Measurements from ENCODE around the gene MATN1. TPM values are rescaled to one million over a fixed set of nuclear protein-coding genes. Genes with fewer than 3 reads are reported as not detected.

MATN1 gene
- total and polyA plus RNA-seq, 2 of the 4 experiments (the other 2 are of a cell fraction): 0.27 TPM; not detected in 1

- DNase-seq (no peak), ATAC-seq (ENCODE audit: low read depth) (no peak)
- H3K9me3 ChIP-seq (ENCODE audit: control insufficient read depth, insufficient read depth, low read length): no peaks in the 10 kb centered on the region
- no peaks in the 10 kb centered on the region for H3K36me3 ChIP-seq (ENCODE audit: control insufficient read depth, insufficient read depth, low read length)
- peaks cover 3% of the 10 kb centered on the region; the same call in 1 of the 2 replicates for H3K9me1 ChIP-seq (ENCODE audit: insufficient read depth, low read length)
- H4K20me1 ChIP-seq (ENCODE audit: insufficient read depth, low read length): no peaks in the 10 kb centered on the region
- H2AFZ ChIP-seq (replicated peaks; ENCODE audit: low read length, poor library complexity): no peak overlapping the region
- no peak overlapping the region for H2BK15ac ChIP-seq (ENCODE audit: low read depth, low read length)
- H2BK20ac ChIP-seq (ENCODE audit: low read depth, low read length): no peak overlapping the region
- H4K5ac ChIP-seq (ENCODE audit: low read depth, low read length): no peak overlapping the region
- no peak overlapping the region for H3K18ac ChIP-seq (ENCODE audit: low read depth, low read length)
- H3K4ac ChIP-seq (ENCODE audit: low read depth, low read length): no peak overlapping the region
- H2BK5ac ChIP-seq (ENCODE audit: low read depth, low read length, poor library complexity, severe bottlenecking): no peak overlapping the region
- BruUV-seq (replicated peaks): no TSS peak
- no peaks in the 10 kb centered on the region for H3K79me1 ChIP-seq (ENCODE audit: low read depth in 1 of 2, low read length in 2 of 2)
- no peak overlapping the region for H3K4me2 ChIP-seq (ENCODE audit: low read depth, low read length)
- CTCF ChIA-PET: no interaction called here
- dilution Hi-C loops (cut with HindIII; ENCODE audit: low sequenced_read_pairs, unreplicated experiment) (no loop called here), intact Hi-C loops (cut with micrococcal nuclease) (loop anchor here (10.0 kb wide), 1 partner anchor 618 kb away; no protein-coding TSS in a partner anchor), in situ Hi-C loops (cut with MboI; ENCODE audit: low sequenced_read_pairs) (loop anchor here (10.0 kb wide), 2 partner anchors 998 to 1808 kb away; no protein-coding TSS in a partner anchor)
- no peak overlapping the region for H3K23ac ChIP-seq (ENCODE audit: low read depth, low read length)
- no peak overlapping the region for H3K14ac ChIP-seq (replicated peaks; ENCODE audit: low read depth, low read length)
- H4K91ac ChIP-seq (ENCODE audit: insufficient read depth, low read depth, low read length): no peak overlapping the region
- no peak overlapping the region for H2AK9ac ChIP-seq (replicated peaks; ENCODE audit: low read depth, low read length, poor library complexity)
- H2AK5ac ChIP-seq (ENCODE audit: low read depth, low read length): no peak overlapping the region
- no peak overlapping the region for H4K8ac ChIP-seq (ENCODE audit: low read depth in 2 of 2, low read length in 2 of 2)
- TF ChIP-seq CTCF (conservative IDR thresholded peaks at IDR 0.05; ENCODE audit: low read depth, low read length): no peak
- POLR2A ChIA-PET (ENCODE audit: unreplicated experiment): no interaction called here
- H3K9ac ChIP-seq (ENCODE audit: low read depth, low read length): no peak overlapping the region
- no peak overlapping the region for H3K56ac ChIP-seq (ENCODE audit: extremely low read depth, insufficient read depth, low read length)
- H3K27me3 ChIP-seq (ENCODE audit: control insufficient read depth, insufficient read depth, low read length): peaks cover 14% of the 10 kb centered on the region
- H2BK120ac ChIP-seq (ENCODE audit: low read depth, low read length): no peak overlapping the region
- peaks cover 4% of the 10 kb centered on the region; the same call in 1 of the 2 replicates for H3K4me1 ChIP-seq (ENCODE audit: control insufficient read depth, insufficient read depth, low read length)
- no peak overlapping the region for H3K4me3 ChIP-seq (ENCODE audit: insufficient read depth, low read depth, low read length)
- no peak overlapping the region for H3K27ac ChIP-seq (ENCODE audit: insufficient read depth, low read length)
These were observed 20.6 kb downstream of the MATN1 start for GRCh38 chr1:30702823-30703222.

Data from IMR-90 (cell line).